Lower lobe of right lung (tissue), 2 donors: ENCODE measurements around the gene MRS2. TPM values are rescaled to one million over a fixed set of nuclear protein-coding genes. Genes with fewer than 3 reads are reported as not detected.
"Not testable (repeated sequence)": the region's sequence is repeated elsewhere in the genome, so short reads cannot be mapped to it uniquely, and the experiment has no call there.

Experiments used
- ATAC-seq, 2 donors: fragments of 200-7000 bp; cut with Tn5 transposase; one replicate each; pipeline ENCODE4 v1.9.1; 2020 to 2022; ENCODE audit warnings: mild to moderate bottlenecking in 2 of 2, moderate library complexity in 2 of 2
- DNase-seq: peaks from one replicate; pipeline ENCODE4 v3.0.0-alpha.2; 2020
- H3K27ac ChIP-seq: fragments of 200-600 bp; one replicate; pipeline ENCODE4 v1.8.0; 2022
- H3K27me3 ChIP-seq: fragments of 200-600 bp; one replicate; pipeline ENCODE4 v1.8.0; 2022; ENCODE audit warnings: low read depth
- H3K36me3 ChIP-seq: fragments of 200-600 bp; one replicate; pipeline ENCODE4 v1.8.0; 2022; ENCODE audit warnings: mild to moderate bottlenecking
- H3K4me1 ChIP-seq: fragments of 200-600 bp; one replicate; pipeline ENCODE4 v1.8.0; 2022
- H3K4me3 ChIP-seq: fragments of 200-600 bp; one replicate; pipeline ENCODE4 v1.8.0; 2022; ENCODE audit warnings: mild to moderate bottlenecking
- H3K9me3 ChIP-seq: fragments of 200-600 bp; one replicate; pipeline ENCODE4 v1.8.0; 2022
- intact Hi-C: fragments of 100-400 bp; cut with DNase I; formaldehyde crosslinking; loops from one replicate; pipeline ENCODE4 v1.11.0; 2022
- total RNA-seq: library from RNA; stranded (reverse); fragmentation: NEBNext Ultra II Directional; extraction: Animal tissue kit (Norgen Biotek cat#: 25700); gene quantifications from one replicate; pipeline ENCODE4 v1.2.1, GENCODE V29; 2021
- TF ChIP-seq, protein P1 (sequence below): fragments of 200-600 bp; IDR thresholded peaks from one replicate; pipeline ENCODE4 v1.8.0; 2022; ENCODE audit warnings: antibody characterized with exemption, mild to moderate bottlenecking
- donor health status: DM: no; HTN: yes; CAD: no; lungs with severe emphysema.

The MRS2 gene
- total RNA-seq, 1 donor from 2014 or later: 20.5 TPM

DNA sequence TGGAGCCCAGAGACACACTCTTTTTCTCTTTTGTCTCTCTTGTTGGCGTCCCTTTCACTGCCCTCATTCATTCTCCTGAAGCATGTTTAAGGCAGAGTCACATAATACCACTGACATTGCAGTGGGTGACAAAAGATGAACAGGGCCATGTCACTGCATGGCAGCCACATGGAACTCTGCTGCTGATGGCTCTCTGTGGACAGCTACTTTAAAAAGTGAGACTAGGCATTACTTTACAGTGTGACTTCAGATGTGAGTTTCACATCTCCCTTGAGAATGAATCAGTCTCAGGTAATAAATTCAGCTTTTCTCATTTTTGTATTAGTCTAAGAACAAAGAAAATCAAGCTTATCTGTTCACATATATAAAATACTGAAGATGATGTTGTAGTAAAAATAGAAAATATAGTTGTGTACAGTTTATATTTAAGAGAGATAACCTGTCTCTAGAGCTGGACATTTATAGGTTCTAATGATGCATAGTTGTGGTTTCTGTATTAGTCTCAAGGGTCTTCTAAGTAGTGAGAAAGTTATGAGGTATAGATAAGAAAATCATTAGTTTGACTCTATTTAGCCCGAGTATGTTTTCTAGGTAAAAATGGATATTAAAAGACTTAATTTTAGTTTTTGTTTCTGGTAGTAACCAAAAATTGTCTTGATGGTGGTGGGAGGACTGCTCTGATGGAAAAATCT is 6.1 kb downstream of the MRS2 start:
- Histone ChIP-seq H3K36me3 (peaks cover 79% of the 10 kb centered on the region), H3K27ac (no peak overlapping the region), H3K27me3 (no peaks in the 10 kb centered on the region), H3K9me3 (no peaks in the 10 kb centered on the region), H3K4me1 (peaks cover 15% of the 10 kb centered on the region), H3K4me3 (no peak overlapping the region)
- TF ChIP-seq, protein P1, sequence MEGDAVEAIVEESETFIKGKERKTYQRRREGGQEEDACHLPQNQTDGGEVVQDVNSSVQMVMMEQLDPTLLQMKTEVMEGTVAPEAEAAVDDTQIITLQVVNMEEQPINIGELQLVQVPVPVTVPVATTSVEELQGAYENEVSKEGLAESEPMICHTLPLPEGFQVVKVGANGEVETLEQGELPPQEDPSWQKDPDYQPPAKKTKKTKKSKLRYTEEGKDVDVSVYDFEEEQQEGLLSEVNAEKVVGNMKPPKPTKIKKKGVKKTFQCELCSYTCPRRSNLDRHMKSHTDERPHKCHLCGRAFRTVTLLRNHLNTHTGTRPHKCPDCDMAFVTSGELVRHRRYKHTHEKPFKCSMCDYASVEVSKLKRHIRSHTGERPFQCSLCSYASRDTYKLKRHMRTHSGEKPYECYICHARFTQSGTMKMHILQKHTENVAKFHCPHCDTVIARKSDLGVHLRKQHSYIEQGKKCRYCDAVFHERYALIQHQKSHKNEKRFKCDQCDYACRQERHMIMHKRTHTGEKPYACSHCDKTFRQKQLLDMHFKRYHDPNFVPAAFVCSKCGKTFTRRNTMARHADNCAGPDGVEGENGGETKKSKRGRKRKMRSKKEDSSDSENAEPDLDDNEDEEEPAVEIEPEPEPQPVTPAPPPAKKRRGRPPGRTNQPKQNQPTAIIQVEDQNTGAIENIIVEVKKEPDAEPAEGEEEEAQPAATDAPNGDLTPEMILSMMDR: no peak
- intact Hi-C loops: no loop called here
- no peak for ATAC-seq
- DNase-seq: no peak

DNA sequence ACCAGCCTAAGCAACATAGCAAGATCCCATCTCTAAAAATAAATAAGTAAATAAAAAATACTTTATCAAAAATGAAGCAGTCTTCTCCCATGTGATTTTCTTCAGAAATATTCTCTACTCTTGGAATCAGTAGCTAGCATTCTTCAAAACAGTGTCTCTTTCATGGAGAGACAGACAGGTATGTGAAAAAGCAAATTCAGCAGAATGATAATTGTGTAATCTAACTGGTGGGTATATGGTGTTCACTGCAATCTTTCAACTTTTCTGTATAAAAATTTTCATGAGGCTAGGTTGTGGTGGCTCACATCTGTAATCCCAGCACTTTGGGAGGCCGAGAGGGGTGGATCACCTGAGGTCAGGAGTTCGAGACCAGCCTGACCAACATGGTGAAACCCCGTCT is 7.9 kb downstream of the MRS2 start:
- peaks cover 88% of the 10 kb centered on the region for H3K36me3 ChIP-seq
- ATAC-seq: no peak
- H3K27me3 ChIP-seq: no peaks in the 10 kb centered on the region
- DNase-seq: no peak
- intact Hi-C loops: no loop called here
- H3K9me3 ChIP-seq: no peaks in the 10 kb centered on the region
- no peak overlapping the region for H3K27ac ChIP-seq
- TF ChIP-seq, protein P1: no peak
- no peak overlapping the region for H3K4me3 ChIP-seq
- no peaks in the 10 kb centered on the region for H3K4me1 ChIP-seq

DNA sequence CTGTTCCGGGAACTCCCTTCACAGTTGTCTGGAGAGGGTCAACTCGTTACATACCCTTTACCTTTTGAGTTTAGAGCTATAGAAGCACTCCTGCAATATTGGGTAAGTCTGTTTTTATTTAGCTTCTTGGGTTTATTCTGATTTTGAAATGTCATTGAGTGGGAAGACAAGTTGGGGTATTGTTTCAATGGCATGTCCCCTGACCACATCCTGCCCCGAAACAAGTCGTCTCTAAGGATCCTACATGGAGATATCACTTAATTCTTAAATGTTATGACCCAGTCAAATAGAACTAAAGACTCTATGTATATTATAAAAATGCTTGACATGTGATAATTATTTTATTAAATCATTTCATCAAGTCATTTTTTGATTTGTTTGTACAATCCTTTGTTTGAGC is 9.6 kb downstream of the MRS2 start:
- intact Hi-C loops: no loop called here
- Histone ChIP-seq H3K9me3 (no peaks in the 10 kb centered on the region), H3K36me3 (peaks cover 92% of the 10 kb centered on the region), H3K4me1 (no peaks in the 10 kb centered on the region), H3K27me3 (no peaks in the 10 kb centered on the region), H3K27ac (no peak overlapping the region), H3K4me3 (no peak overlapping the region)
- no peak for DNase-seq
- TF ChIP-seq, protein P1: no peak
- ATAC-seq: no peak

DNA sequence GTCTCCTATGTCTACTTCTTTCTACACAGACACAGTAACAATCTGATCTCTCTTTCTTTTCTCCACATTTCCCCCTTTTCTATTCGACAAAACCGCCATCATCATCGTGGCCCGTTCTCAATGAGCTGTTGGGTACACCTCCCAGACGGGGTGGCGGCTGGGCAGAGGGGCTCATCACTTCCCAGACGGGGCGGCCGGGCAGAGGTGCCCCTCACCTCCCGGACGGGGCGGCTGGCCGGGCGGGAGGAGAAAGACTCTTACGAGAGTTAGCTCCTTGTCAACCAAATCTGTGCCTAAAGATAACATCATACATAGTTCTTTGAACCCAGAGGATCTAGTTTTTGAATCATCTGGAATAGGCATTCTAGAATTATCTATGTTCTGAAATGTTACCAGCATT is 11.8 kb downstream of the MRS2 start:
- H3K4me3 ChIP-seq, H3K9me3 ChIP-seq, H3K27ac ChIP-seq, ATAC-seq, H3K27me3 ChIP-seq, H3K4me1 ChIP-seq, intact Hi-C loops, DNase-seq: not testable (repeated sequence)
- H3K36me3 ChIP-seq: peaks cover 92% of the 10 kb centered on the region

DNA sequence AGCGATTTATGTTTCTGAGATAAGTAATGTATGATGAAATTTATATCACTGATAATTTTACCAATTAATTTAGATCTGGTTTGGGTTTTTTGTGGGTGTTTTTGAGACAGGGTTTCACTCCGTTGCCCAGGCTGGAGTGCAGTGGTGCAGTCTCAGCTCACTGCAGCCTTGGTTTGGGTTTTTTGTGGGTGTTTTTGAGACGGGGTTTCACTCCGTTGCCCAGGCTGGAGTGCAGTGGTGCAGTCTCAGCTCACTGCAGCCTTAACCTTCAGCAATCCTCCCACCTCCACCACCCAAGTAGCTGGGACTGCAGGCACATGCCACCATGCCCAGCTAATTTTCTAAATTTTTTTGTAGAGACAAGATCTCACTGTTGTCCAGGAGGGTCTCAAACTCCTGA is 13.0 kb downstream of the MRS2 start:
- no peak for ATAC-seq
- H3K36me3 ChIP-seq: peaks cover 92% of the 10 kb centered on the region

DNA sequence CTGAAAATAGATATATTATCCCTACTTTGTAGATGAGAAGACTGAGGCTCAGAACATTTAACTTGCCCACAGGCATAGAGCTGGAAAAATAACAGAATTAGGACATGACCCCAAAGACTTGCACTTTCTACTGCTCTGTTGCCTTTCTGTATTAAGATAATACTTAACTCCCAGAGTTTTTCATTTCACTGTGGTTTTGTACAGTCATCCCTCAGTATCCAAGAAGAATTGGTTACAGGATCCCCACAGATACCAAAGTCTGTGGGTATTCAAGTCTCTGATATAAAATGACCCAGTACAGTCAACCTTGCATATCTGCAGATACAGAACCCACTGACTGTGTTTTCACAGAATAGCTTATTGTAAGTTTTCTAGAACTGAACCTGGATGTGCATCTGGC is 16.8 kb downstream of the MRS2 start:
- H3K9me3 ChIP-seq: no peaks in the 10 kb centered on the region
- H3K4me3 ChIP-seq: no peak overlapping the region
- no peak overlapping the region for H3K27ac ChIP-seq
- TF ChIP-seq, protein P1: no peak
- H3K27me3 ChIP-seq: no peaks in the 10 kb centered on the region
- H3K4me1 ChIP-seq: no peaks in the 10 kb centered on the region
- peaks cover 100% of the 10 kb centered on the region for H3K36me3 ChIP-seq
- intact Hi-C loops: loop anchor here (5.0 kb wide), 1 partner anchor 283 kb away; no protein-coding TSS in a partner anchor
- DNase-seq (no peak), ATAC-seq (no peak)

More for the DNA sequence above, 13.0 kb downstream of the MRS2 start:
- no peaks in the 10 kb centered on the region for H3K27me3 ChIP-seq
- intact Hi-C loops: loop anchor here (5.0 kb wide), 1 partner anchor 287 kb away; no protein-coding TSS in a partner anchor
- TF ChIP-seq, protein P1: no peak
- no peak for DNase-seq
- H3K9me3 ChIP-seq: no peaks in the 10 kb centered on the region
- H3K4me1 ChIP-seq: no peaks in the 10 kb centered on the region
- H3K4me3 ChIP-seq: no peak overlapping the region
- H3K27ac ChIP-seq: no peak overlapping the region
